HepG2 (cell line): Measurements from ENCODE around the gene RPS25. TPM values are rescaled to one million over a fixed set of nuclear protein-coding genes. Genes with fewer than 3 reads are reported as not detected.
A peak's percentile ranks its signal among the peaks of the same experiment; 100 is the strongest.

Source experiments
- BHLHE40 ChIP-seq: IDR thresholded peaks from 2 replicates; pipeline ENCODE4 v1.6.1; 2011; ENCODE audit warnings: low read length, improper control_type of control experiment
- ELK4 ChIP-seq: sonication (generic); formaldehyde crosslinking; IDR thresholded peaks from 2 replicates; pipeline ENCODE4 v1.9.0; 2021; ENCODE audit warnings: missing genetic modification reagents, borderline replicate concordance
- FOXA1 ChIP-seq, 2 experiments: fragments of 450-650 bp in 1 of 2; sonication (generic) in 1 of 2; formaldehyde crosslinking in 1 of 2; IDR thresholded peaks; 2 replicates each; pipeline versions ENCODE4 v1.4.0 to v1.6.1; 2016 to 2020; ENCODE audit warnings: missing genetic modification reagents in 1 of 2
- FOXO1 ChIP-seq: sonication (generic); formaldehyde crosslinking; IDR thresholded peaks from 2 replicates; pipeline ENCODE4 v1.4.0; 2020; ENCODE audit warnings: missing genetic modification reagents
- HDAC1 ChIP-seq: sonication (generic); formaldehyde crosslinking; IDR thresholded peaks from 2 replicates; pipeline ENCODE4 v1.5.1; 2020; ENCODE audit warnings: mild to moderate bottlenecking, missing genetic modification reagents
- HNF4A ChIP-seq: sonication (generic); formaldehyde crosslinking; IDR thresholded peaks from 2 replicates; pipeline ENCODE4 v1.4.0; 2020; ENCODE audit warnings: missing genetic modification reagents
- HOXA9 ChIP-seq: sonication (generic); formaldehyde crosslinking; IDR thresholded peaks from 2 replicates; pipeline ENCODE4 v1.8.1; 2022; ENCODE audit warnings: missing genetic modification reagents, mild to moderate bottlenecking, moderate library complexity, borderline replicate concordance
- KDM3A ChIP-seq: IDR thresholded peaks from 2 replicates; pipeline ENCODE4 v1.6.1; 2018; ENCODE audit warnings: low read depth, missing compliant biosample characterization
- MAF1 ChIP-seq: sonication (generic); formaldehyde crosslinking; IDR thresholded peaks from 2 replicates; pipeline ENCODE4 v1.5.0; 2020; ENCODE audit warnings: missing genetic modification reagents, borderline replicate concordance
- MAX ChIP-seq: IDR thresholded peaks from 2 replicates; pipeline ENCODE4 v1.6.1; 2012; ENCODE audit warnings: inconsistent platforms
- MAZ ChIP-seq, 2 experiments: sonication (generic) in 1 of 2; formaldehyde crosslinking in 1 of 2; IDR thresholded peaks; 2 replicates each; pipeline versions ENCODE4 v1.5.0 to v1.6.1; 2012 to 2020; ENCODE audit warnings: low read depth in 2 of 2, mild to moderate bottlenecking in 2 of 2, borderline replicate concordance in 1 of 2, improper control_type of control experiment in 1 of 2, low read length in 1 of 2, missing genetic modification reagents in 1 of 2, moderate library complexity in 1 of 2
- NCOA5 ChIP-seq: sonication (generic); formaldehyde crosslinking; IDR thresholded peaks from 2 replicates; pipeline ENCODE4 v1.4.0; 2020; ENCODE audit warnings: missing genetic modification reagents
- NFE2 ChIP-seq: sonication (generic); formaldehyde crosslinking; IDR thresholded peaks from 2 replicates; pipeline ENCODE4 v1.4.0; 2020; ENCODE audit warnings: missing genetic modification reagents
- PHF21A ChIP-seq: sonication (generic); formaldehyde crosslinking; IDR thresholded peaks from 2 replicates; pipeline ENCODE4 v1.5.0; 2020; ENCODE audit warnings: mild to moderate bottlenecking, missing genetic modification reagents
- RAD21 ChIP-seq: fragments of 450-650 bp; formaldehyde crosslinking; IDR thresholded peaks from 2 replicates; pipeline ENCODE4 v1.5.0; 2020; ENCODE audit warnings: mild to moderate bottlenecking
- TCF7L2 ChIP-seq: IDR thresholded peaks from 2 replicates; pipeline ENCODE4 v1.6.1; 2011; ENCODE audit warnings: mild to moderate bottlenecking, low read depth, low read length, moderate library complexity
- U2AF2 ChIP-seq: fragments of 200-400 bp; formaldehyde crosslinking; IDR thresholded peaks from 2 replicates; pipeline ENCODE4 v1.6.1; 2017; ENCODE audit warnings: low read depth, mild to moderate bottlenecking, low read length
- UBTF ChIP-seq: sonication (generic); formaldehyde crosslinking; IDR thresholded peaks from 2 replicates; pipeline ENCODE4 v1.4.0; 2020; ENCODE audit warnings: mild to moderate bottlenecking, missing genetic modification reagents
- ZBTB25 ChIP-seq: IDR thresholded peaks from 2 replicates; pipeline ENCODE4 v1.6.1; 2018; ENCODE audit warnings: missing genetic modification reagents
- ZBTB38 ChIP-seq: sonication (generic); formaldehyde crosslinking; IDR thresholded peaks from 2 replicates; pipeline ENCODE4 v1.5.1; 2020; ENCODE audit warnings: mild to moderate bottlenecking, missing genetic modification reagents
- ZFAT ChIP-seq: sonication (generic); formaldehyde crosslinking; conservative IDR thresholded peaks from 2 replicates; pipeline ENCODE4 v1.8.1; 2023; ENCODE audit warnings: missing genetic modification reagents, inconsistent platforms
- ZNF274 ChIP-seq: sonication (generic); formaldehyde crosslinking; IDR thresholded peaks from 2 replicates; pipeline ENCODE4 v1.5.1; 2020; ENCODE audit warnings: mild to moderate bottlenecking, missing genetic modification reagents
- ZNF567 ChIP-seq: sonication (generic); formaldehyde crosslinking; IDR thresholded peaks from 2 replicates; pipeline ENCODE4 v1.8.1; 2023; ENCODE audit warnings: mild to moderate bottlenecking, missing genetic modification reagents, borderline replicate concordance
- ZNF605 ChIP-seq: sonication (generic); formaldehyde crosslinking; IDR thresholded peaks from 2 replicates; pipeline ENCODE4 v1.8.0; 2022; ENCODE audit warnings: mild to moderate bottlenecking, missing genetic modification reagents
- ZNF747 ChIP-seq: sonication (generic); formaldehyde crosslinking; IDR thresholded peaks from 2 replicates; pipeline ENCODE4 v1.8.1; 2023; ENCODE audit warnings: missing genetic modification reagents, mild to moderate bottlenecking, borderline replicate concordance
- ZSCAN9 ChIP-seq: IDR thresholded peaks from 2 replicates; pipeline ENCODE4 v1.6.1; 2016; ENCODE audit warnings: borderline replicate concordance
- polyA plus RNA-seq, 8 experiments: library from polyadenylated mRNA; depleted of rRNA in 3 of 8; stranded (reverse) in 7 of 8; unstranded in 1 of 8; fragments of >200 nt; fragmentation: Illumina TruSeq in 4 of 8; extraction: Trizol in 4 of 8; gene quantifications; 2 replicates each; pipeline versions ENCODE4 v1.2.1 to v1.2.3, GENCODE V29; 2011 to 2016; ENCODE audit warnings: low read depth in 4 of 8, missing spikeins in 1 of 8, mixed read lengths in 1 of 8; ENCODE audit not compliant: insufficient read depth in 1 of 8
- total RNA-seq, 5 experiments: library from RNA; depleted of rRNA; stranded (reverse); fragments of >200 nt; fragmentation: Illumina TruSeq; extraction: Trizol; gene quantifications; 2 replicates each; pipeline ENCODE4 v1.2.3, GENCODE V29; 2016; ENCODE audit warnings: low read depth in 1 of 5

RPS25 gene
- total and polyA plus RNA-seq, 2 of the 13 experiments (the other 11 are each of a cell fraction or from before 2014, with no cell fraction given): 839 to 1,415 TPM

- TF ChIP-seq MAF1 (CRISPR knock-in tag): no peak
- peak; percentile 78 for TF ChIP-seq MAX
- no peak for TF ChIP-seq NCOA5 (CRISPR knock-in tag)
- 0 out of 2 replicates have a peak, but pooled peaks have one; percentile 54 for TF ChIP-seq ZNF567 (CRISPR knock-in tag)
- peak; percentile 48; the same call in 1 of the 2 replicates for TF ChIP-seq FOXO1 (CRISPR knock-in tag)
- no peak for TF ChIP-seq ELK4
- no peak for TF ChIP-seq TCF7L2
- TF ChIP-seq KDM3A (CRISPR knock-in tag): peak; percentile 42; the same call in 1 of the 2 replicates
- no peak for TF ChIP-seq MAZ (IDR thresholded peaks at IDR 0.05; ENCODE audit: borderline replicate concordance, low read depth, low read length)
- TF ChIP-seq MAZ (CRISPR knock-in tag; IDR thresholded peaks at IDR 0.05; ENCODE audit: low read depth): 0 out of 2 replicates have a peak, but pooled peaks have one; percentile 34
- TF ChIP-seq HDAC1 (CRISPR knock-in tag): peak; percentile 85
- peak; percentile 19; the same call in 1 of the 2 replicates for TF ChIP-seq ZBTB38 (CRISPR knock-in tag)
- no peak for TF ChIP-seq FOXA1 (IDR thresholded peaks at IDR 0.05)
- no peak; the same call in 1 of the 2 replicates for TF ChIP-seq FOXA1 (CRISPR knock-in tag; IDR thresholded peaks at IDR 0.05)
- TF ChIP-seq ZNF274 (CRISPR knock-in tag): peak; percentile 24; the same call in 1 of the 2 replicates
- peak; percentile 58; the same call in 1 of the 2 replicates for TF ChIP-seq U2AF2
- TF ChIP-seq ZNF747 (CRISPR knock-in tag): 0 out of 2 replicates have a peak, but pooled peaks have one; percentile 5
- peak; percentile 45; the same call in 1 of the 2 replicates for TF ChIP-seq ZSCAN9 (CRISPR knock-in tag)
- no peak for TF ChIP-seq HNF4A
- TF ChIP-seq UBTF (CRISPR knock-in tag): peak; percentile 40; the same call in 1 of the 2 replicates
- no peak for TF ChIP-seq ZNF605 (CRISPR knock-in tag)
- TF ChIP-seq HOXA9 (CRISPR knock-in tag): no peak
- TF ChIP-seq PHF21A (CRISPR knock-in tag): peak; percentile 84
- peak; percentile 91 for TF ChIP-seq BHLHE40
- no peak for TF ChIP-seq NFE2
- peak; percentile 92 for TF ChIP-seq ZBTB25
- no peak for TF ChIP-seq RAD21 (CRISPR knock-in tag)
- TF ChIP-seq ZFAT (CRISPR knock-in tag): no peak
Observed at GRCh38 chr11:119067371-119068222, 49.5 kb upstream of the RPS25 start, which contains the start of gene VPS11 (continued).
